Measurements from ENCODE around the gene CLBA1.

DNA sequence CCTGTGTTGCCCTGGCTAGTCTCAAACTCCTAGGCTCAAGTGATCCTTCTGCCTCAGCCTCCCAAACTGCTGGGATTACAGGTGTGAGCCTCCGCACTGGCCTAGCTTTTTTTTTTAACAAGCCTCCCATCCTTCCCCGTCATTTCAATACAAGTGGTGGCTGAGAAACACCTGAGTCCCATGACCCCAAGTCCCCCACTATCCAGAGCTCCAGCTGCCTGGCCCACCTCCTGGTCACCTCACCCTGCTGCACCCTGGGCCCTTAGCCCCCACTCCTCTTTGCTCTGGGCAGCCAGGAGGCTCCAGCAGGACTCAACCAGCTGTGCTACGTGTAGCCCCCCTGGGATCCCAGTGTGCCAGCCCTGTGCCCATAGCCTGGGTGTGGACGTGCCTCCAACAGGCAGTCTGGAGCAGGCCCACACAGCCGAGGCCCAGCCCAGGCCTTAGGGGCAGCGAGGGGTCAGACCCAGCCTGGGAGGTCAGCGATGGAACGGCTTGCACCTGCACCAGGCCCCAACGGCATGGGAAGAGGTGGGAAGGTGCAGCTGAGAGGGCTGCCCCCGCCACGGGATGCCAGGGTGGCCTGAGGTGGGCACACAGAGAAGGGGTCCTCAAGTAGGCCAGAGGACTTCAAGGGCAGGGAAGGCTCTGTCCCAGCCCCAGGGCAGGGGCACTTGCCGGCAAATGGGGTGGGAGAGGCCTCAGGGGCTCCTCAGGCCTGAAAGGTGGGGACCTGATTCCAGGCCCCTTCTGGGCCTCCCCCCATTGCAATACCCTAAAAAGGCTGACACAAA is 13.9 kb upstream of the CLBA1 start:
- TF ChIP-seq, protein P1, sequence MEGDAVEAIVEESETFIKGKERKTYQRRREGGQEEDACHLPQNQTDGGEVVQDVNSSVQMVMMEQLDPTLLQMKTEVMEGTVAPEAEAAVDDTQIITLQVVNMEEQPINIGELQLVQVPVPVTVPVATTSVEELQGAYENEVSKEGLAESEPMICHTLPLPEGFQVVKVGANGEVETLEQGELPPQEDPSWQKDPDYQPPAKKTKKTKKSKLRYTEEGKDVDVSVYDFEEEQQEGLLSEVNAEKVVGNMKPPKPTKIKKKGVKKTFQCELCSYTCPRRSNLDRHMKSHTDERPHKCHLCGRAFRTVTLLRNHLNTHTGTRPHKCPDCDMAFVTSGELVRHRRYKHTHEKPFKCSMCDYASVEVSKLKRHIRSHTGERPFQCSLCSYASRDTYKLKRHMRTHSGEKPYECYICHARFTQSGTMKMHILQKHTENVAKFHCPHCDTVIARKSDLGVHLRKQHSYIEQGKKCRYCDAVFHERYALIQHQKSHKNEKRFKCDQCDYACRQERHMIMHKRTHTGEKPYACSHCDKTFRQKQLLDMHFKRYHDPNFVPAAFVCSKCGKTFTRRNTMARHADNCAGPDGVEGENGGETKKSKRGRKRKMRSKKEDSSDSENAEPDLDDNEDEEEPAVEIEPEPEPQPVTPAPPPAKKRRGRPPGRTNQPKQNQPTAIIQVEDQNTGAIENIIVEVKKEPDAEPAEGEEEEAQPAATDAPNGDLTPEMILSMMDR (IDR thresholded peaks at IDR 0.05; ENCODE audit: low read depth, low read length, poor library complexity, severe bottlenecking), result no peak
- TF ChIP-seq EZH2phosphoT487 (IDR thresholded peaks at IDR 0.05; ENCODE audit: borderline replicate concordance, low read length), result no peak

All from DOHH2 (cell line).